Bronchial epithelial cell (primary cell): Measurements from ENCODE around the gene HS3ST3A1. TPM values are rescaled to one million over a fixed set of nuclear protein-coding genes. Genes with fewer than 3 reads are reported as not detected.

ENCODE experiments used
- DNase-seq: peaks from one replicate; pipeline ENCODE4 v3.0.0-alpha.2; 2010; ENCODE audit warnings: low read depth
- FAIRE-seq: peaks from 2 replicates; lab custom pipeline; 2011; peaks lifted over from hg19 to GRCh38; lab: Jason Lieb, UNC
- H3K27me3 ChIP-seq: 2 replicates; pipeline ENCODE4 v1.5.1; 2011; ENCODE audit warnings: low read length; ENCODE audit not compliant: control insufficient read depth, insufficient read depth
- H3K36me3 ChIP-seq: 2 replicates; pipeline ENCODE4 v1.5.1; 2011; ENCODE audit warnings: low read length; ENCODE audit not compliant: control insufficient read depth, insufficient read depth
- H3K4me3 ChIP-seq: 2 replicates; pipeline ENCODE4 v1.5.1; 2011; ENCODE audit warnings: mild to moderate bottlenecking, low read depth, low read length, control low read depth
- total RNA-seq: library from RNA; depleted of rRNA; stranded (reverse); fragments of >200 nt; gene quantifications from 2 replicates; pipeline ENCODE4 v1.2.1, GENCODE V29; 2014
- TF ChIP-seq, protein P1 (sequence below): IDR thresholded peaks from 2 replicates; pipeline ENCODE4 v1.5.1; 2011; ENCODE audit warnings: mild to moderate bottlenecking, moderate library complexity, low read length, control low read depth, inconsistent platforms; ENCODE audit not compliant: insufficient read depth, severe bottlenecking

HS3ST3A1 gene
- total RNA-seq, 1 donor from 2014 or later = 0.53 TPM

DNA sequence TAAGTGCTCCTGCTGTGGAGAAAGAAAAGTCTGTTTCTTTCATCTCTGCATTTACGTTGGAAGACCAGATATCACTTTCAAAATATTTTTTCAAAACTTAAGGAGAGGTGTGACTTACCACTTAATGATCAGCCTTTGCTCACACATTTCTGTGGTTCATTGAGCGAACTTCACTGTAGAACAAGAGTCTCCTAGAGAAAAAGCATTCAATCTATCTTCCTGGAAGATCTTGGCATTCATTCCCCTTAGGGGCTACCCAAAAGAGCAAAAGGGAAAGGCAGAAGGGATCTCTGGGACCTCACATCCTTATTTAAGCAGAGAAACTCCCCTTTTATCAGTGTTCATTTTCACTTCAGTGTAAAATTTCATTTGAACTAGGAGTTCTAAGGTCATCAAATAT is 61.2 kb downstream of the HS3ST3A1 start:
- Histone ChIP-seq H3K27me3 (no peaks in the 10 kb centered on the region), H3K36me3 (no peaks in the 10 kb centered on the region), H3K4me3 (no peak overlapping the region)
- TF ChIP-seq, protein P1, sequence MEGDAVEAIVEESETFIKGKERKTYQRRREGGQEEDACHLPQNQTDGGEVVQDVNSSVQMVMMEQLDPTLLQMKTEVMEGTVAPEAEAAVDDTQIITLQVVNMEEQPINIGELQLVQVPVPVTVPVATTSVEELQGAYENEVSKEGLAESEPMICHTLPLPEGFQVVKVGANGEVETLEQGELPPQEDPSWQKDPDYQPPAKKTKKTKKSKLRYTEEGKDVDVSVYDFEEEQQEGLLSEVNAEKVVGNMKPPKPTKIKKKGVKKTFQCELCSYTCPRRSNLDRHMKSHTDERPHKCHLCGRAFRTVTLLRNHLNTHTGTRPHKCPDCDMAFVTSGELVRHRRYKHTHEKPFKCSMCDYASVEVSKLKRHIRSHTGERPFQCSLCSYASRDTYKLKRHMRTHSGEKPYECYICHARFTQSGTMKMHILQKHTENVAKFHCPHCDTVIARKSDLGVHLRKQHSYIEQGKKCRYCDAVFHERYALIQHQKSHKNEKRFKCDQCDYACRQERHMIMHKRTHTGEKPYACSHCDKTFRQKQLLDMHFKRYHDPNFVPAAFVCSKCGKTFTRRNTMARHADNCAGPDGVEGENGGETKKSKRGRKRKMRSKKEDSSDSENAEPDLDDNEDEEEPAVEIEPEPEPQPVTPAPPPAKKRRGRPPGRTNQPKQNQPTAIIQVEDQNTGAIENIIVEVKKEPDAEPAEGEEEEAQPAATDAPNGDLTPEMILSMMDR = no peak
- DNase-seq = no peak
- no peak for FAIRE-seq

DNA sequence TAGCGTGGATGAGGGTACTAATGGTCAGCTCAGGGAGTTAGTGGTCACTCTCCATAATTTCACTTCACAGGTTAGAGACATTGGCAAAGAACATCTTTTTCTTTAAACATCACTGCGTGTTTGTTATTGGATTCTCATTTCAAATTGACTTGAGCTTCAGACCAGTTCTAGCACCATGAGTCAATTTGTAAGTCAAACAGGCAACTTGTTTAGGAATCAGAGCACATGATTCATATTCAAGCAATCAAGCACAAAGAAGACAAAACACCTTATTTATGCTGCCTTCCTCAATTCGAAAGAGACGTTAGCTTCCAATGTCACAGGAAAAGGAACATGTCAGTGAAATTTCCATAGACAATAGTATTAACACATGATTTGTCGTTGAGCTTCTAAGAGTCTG is 62.3 kb downstream of the HS3ST3A1 start:
- DNase-seq = no peak
- TF ChIP-seq, protein P1 = no peak
- FAIRE-seq = no peak
- Histone ChIP-seq H3K27me3 (no peaks in the 10 kb centered on the region), H3K36me3 (no peaks in the 10 kb centered on the region), H3K4me3 (no peak overlapping the region)

DNA sequence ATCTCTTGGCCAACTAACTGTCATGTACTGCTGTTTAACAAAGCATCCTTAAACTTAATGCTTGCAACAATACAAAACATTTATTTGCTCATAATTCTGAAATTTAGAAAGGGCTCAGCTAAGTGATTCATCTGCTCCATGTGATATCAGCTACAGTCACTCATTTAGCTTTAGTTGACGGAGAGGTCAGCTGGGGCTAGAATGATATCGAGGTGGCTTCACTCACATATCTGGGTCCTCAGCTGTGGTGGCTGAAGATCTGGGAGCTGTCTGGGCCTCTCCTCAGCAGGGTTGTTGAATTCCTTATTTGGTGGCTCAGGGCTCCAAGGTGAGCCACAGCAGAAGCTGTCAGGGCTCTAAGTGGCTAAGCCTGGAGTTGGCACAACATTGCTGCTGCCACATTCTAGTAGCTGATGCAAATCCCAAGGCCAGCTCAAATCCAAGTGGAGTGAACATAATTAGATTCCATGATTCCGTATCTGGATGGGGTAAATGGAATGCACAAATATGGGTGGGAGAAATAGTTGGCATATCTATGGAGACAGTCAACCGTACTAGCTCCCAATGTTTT is 62.8 kb downstream of the HS3ST3A1 start:
- Histone ChIP-seq H3K4me3 (no peak overlapping the region), H3K36me3 (no peaks in the 10 kb centered on the region), H3K27me3 (no peaks in the 10 kb centered on the region)
- FAIRE-seq = no peak
- DNase-seq = no peak
- TF ChIP-seq, protein P1 = no peak

DNA sequence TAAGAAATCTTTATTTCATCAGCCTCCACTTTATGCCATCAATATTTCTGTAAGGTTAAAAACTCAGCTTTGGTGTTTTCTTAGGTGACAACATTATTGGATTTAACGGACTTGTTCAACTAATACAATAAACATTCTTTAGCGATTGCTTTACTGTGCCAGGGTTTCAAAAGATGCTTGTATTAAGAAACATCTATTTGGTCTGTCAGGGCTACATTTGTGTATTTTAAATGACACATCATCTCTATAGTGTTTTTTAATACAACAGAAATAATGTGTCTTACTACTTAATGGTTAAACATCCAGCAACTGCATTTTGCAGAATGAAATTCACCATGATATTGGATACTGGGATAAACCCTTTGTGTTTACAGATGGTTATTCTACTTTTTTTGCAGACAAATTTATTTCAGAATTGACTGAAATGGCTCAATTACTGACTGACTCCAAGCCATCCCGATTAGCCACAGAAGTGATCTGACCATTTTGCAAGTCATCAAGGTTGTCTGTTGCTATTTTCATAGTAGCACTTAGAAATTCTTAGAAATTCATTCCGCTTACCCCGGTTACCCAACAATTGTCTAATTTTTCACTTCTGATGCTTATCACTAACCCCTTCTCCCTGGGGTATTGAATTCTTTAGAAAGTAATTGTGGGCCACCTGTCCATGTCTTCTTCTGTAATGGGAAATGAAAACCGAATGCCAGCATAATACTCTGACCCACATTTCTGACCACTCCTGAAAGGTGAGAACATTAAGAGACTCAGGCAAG is 63.7 kb downstream of the HS3ST3A1 start:
- no peak for DNase-seq
- no peak for FAIRE-seq
- H3K36me3 ChIP-seq = no peaks in the 10 kb centered on the region
- TF ChIP-seq, protein P1 = no peak
- H3K4me3 ChIP-seq = no peak overlapping the region
- no peaks in the 10 kb centered on the region for H3K27me3 ChIP-seq

DNA sequence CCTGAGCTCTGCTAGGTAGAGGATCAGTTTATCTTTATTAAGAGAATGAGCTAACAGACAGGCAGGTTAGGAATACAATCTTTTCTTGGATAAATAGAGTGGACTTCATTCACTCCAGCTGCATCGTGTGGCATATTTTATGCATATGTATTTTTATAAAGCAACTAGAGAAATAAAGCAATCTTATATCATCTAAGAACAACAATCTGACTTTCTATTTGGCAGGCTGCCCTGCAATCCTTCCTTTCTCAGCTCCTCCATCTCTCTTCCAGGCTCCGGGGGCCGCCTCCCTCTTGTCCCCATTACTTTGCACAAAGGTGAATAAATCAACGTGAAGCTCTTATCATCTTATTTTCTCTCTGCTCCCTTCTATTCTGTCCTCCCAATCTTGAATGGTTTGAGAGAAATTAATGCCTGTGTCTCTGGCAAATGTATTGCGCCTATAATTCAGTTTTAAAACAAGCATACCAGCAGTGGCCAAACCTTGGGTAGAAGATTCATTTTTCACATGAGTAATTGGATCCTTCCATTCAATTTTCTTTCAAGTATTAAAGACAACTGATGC is 64.5 kb downstream of the HS3ST3A1 start:
- TF ChIP-seq, protein P1 = no peak
- Histone ChIP-seq H3K4me3 (no peak overlapping the region), H3K27me3 (no peaks in the 10 kb centered on the region), H3K36me3 (no peaks in the 10 kb centered on the region)
- no peak for FAIRE-seq
- DNase-seq = no peak
